HG03354 (cell line): ENCODE results near the gene CD82.

Experiments used
- ATAC-seq: cut with Tn5 transposase; IDR thresholded peaks from one replicate; pipeline ENCODE4 v1.9.1; 2021; ENCODE audit warnings: mild to moderate bottlenecking; ENCODE audit not compliant: unreplicated experiment, poor library complexity, severe bottlenecking

CD82 gene

GRCh38 chr11:44611687-44612434 lies 46.4 kb downstream of the CD82 start:
- peak; percentile 42 for ATAC-seq

GRCh38 chr11:44613153-44613552 lies 47.7 kb downstream of the CD82 start:
- ATAC-seq = no peak

DNA sequence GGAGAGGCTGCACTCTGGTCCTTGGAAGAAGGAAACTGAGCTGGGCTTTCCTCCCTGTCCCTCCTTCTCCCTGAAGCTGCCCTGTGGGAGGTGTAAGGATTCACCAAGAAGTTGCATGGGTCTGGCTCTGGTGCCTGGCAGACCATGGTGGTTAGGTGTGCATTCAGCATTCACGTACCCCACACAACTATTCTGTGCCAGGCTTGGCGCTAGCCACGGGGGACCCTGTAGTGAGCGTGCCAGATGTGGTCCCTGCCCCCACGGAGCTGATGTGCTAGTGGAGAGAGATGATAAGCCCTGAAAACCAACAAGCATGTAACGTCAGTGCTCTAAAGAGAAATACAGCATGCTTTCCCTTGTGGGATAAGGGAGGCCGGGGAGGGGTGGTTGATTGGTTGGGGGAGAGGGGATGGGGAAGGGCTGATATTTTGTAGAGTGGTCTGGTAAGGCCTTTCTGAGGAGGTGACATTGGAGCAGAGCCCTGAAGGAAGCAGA lies 48.9 kb downstream of the CD82 start:
- ATAC-seq = no peak

DNA sequence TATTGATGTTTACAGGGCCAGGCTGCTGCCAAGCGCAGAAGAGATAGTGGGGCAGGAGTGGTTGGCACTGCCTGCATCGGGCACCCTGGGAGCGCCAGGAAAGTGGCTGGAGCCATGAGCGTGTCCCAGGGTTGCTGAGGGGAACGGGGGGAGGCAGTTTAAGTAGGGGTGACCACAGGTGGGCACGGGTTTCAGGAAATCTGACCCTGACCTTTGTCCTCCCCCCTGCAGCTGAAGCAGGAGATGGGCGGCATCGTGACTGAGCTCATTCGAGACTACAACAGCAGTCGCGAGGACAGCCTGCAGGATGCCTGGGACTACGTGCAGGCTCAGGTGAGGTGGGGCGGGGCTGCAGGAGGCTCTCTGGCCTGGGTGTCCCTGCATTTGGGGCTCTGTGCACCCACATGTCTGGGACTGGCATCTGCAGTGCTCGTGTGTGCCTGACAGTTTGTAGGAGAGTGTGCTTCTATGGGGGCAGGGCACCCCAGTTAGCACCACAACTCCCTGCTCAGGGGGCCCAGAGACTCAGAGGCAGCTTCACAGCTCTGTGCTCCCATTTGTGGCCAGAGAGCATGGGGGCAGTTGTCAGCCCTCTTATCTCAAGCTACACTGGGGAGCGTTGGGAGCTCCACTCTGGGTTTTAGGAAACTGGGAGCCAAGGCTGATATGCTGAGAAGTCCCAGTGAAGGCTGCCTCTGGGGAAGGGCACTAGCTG lies 49.7 kb downstream of the CD82 start:
- no peak for ATAC-seq

- ATAC-seq = no peak
Measured at GRCh38 chr11:44615913-44616791, 50.7 kb downstream of the CD82 start.

DNA sequence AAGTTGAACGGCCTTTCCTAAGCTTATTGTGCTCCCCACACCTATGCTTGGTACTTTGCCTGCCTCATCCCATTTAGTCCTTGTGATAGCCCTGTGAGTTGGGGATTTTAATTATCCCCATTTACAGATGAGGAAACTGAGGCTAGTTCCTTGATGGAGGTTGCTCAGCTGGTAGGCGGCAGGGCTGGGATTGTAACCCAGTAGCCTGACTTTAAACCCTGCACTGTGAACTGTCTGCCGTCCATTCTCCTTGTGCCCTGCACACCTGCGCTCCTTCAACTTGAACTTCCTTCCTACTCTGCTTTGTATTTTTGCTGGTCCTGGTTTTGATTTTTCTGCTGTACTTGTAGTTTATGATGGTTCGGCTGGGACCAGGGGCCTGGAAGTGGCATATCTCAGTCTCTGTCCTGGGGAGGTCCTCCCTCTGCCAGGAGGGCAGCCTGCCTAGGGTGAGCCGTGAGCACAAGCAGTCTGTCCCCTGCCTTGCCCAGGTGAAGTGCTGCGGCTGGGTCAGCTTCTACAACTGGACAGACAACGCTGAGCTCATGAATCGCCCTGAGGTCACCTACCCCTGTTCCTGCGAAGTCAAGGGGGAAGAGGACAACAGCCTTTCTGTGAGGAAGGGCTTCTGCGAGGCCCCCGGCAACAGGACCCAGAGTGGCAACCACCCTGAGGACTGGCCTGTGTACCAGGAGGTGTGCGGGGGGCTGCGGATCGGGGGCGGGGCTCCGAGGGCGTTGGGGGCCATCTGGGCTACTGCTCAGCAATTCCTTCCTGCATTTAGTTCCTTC lies 52.4 kb downstream of the CD82 start:
- ATAC-seq = no peak

DNA sequence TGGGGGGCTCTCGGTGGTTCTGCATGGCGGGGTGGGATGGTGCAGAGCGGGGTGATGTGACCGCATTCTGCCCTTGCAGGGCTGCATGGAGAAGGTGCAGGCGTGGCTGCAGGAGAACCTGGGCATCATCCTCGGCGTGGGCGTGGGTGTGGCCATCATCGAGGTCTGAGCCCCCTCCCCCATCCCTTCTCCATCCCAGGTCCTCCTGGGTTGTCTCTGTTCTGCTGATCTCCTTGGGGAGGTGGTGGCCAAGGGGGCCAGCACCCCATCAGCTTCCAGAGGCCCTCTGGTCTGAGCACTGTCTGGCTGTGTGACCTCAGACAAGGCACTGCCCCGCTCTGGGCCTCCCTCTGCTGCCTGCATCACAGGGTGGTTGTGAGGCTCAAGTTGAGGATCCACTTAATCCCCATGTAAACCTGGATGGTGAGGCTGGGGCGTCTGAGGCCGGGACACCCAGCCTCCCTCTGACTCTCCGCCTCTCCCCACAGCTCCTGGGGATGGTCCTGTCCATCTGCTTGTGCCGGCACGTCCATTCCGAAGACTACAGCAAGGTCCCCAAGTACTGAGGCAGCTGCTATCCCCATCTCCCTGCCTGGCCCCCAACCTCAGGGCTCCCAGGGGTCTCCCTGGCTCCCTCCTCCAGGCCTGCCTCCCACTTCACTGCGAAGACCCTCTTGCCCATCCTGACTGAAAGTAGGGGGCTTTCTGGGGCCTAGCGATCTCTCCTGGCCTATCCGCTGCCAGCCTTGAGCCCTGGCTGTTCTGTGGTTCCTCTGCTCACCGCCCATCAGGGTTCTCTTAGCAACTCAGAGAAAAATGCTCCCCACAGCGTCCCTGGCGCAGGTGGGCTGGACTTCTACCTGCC lies 53.3 kb downstream of the CD82 start:
- ATAC-seq = no peak

DNA sequence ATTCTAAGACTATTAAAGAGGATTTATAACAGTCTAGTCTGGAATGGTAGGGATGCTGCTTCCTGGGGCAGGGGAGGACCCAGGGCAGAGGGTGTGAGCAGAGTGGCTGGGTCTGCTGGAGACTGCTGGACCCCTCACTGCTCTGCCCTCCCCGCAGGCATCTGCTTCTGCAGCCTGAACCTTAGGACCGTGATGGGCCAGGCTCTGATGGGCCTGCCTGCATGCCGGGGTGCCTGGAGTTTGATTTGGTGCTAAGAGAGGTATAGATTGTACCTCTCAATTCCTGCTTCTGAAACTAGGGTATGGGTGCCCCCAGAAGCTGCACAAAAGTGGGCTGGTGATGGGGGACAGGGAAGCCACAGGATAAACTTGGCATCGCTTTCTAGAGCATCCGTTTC lies 54.9 kb downstream of the CD82 start:
- ATAC-seq = no peak

DNA sequence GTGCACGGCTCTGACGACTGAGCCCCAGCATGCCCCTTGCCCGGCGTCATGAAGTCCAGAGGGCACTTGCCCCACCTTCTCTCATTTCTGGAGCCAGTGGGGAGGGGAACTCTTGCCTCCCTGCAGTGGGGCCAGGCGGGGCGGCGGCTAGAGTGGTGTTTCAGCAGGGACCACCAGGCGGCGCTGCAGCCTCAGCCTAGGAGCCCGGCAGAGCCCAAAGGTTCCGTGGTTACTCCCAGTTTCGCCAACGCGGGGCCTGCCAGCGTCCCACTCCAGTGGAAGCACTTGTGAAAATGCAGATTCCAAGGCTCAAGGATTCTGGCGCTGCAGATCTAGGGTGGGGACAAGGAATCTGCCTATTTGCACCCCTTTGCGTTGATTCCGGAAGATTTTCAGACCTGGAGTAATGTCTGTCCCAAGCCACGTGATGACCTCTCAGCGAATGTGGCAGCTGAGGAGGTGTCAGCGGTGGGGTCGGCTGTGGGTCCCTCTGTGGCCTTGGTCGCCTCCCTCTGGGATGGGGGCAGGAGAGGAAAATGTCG lies 55.7 kb downstream of the CD82 start:
- ATAC-seq = peak; percentile 42

DNA sequence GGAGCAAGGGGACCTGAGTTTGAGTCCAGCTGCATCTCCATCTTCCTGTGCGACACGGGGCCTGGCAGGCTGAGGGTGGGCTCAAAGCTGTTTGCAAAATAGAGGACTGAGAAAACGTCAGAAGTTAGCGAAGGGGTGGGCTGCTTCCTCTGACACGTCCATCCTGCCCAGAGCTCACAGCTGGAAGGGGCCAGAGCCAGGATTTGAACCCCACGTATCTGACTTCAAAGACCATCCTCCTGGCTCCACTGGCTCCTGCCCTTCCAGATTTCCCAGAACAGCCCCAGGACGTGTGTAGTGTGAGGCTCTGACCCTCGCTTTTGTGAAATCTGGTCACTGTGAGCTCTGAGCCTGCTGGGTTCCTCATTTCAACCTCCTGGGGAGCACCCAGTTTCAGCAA lies 56.3 kb downstream of the CD82 start:
- ATAC-seq = no peak

DNA sequence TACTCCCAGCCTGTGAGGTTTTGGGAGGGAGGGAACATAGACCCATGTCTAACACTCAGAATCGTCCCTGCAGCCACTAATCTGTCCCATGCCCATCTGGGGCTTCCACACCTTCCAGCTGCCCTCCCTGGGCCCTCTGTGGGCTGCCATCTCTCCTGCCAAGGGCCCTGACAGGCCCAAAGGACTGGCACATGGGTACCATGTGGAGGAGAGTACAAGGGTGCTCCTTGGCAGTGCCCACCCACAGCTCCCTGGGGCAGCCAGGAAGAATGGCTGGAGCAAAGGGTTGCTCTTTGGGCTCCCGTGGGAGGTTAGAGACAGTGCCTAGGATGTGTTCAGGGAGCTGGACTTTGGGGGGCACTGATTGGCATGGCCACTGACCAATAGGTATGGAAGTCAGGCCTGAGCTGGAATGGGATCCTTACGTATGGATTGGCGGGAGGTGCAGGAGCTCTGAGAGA lies 56.8 kb downstream of the CD82 start:
- no peak for ATAC-seq

GRCh38 chr11:44622721-44623258 lies 57.3 kb downstream of the CD82 start:
- no peak for ATAC-seq

DNA sequence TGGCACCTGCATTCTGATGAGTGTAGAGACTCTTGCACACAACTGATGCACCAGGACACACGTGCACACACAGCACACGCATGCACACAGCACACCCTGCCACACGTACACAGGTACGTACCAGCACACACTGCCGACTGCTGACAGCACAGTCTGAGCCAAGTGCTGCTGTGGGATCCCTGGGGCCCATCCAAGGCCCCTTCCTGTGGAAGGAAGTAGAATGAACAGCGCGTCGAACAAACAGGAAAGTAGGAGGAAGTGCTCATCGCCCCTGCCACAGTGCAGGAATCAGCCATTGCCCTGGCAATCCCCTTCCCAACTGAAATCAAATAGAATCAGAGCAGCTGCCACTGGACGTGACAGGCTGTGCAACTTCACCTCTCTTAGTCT lies 57.9 kb downstream of the CD82 start:
- ATAC-seq = no peak

GRCh38 chr11:44623731-44624491 lies 58.4 kb downstream of the CD82 start:
- no peak for ATAC-seq

- ATAC-seq = no peak
Measured at GRCh38 chr11:44624761-44625221, 59.3 kb downstream of the CD82 start.

DNA sequence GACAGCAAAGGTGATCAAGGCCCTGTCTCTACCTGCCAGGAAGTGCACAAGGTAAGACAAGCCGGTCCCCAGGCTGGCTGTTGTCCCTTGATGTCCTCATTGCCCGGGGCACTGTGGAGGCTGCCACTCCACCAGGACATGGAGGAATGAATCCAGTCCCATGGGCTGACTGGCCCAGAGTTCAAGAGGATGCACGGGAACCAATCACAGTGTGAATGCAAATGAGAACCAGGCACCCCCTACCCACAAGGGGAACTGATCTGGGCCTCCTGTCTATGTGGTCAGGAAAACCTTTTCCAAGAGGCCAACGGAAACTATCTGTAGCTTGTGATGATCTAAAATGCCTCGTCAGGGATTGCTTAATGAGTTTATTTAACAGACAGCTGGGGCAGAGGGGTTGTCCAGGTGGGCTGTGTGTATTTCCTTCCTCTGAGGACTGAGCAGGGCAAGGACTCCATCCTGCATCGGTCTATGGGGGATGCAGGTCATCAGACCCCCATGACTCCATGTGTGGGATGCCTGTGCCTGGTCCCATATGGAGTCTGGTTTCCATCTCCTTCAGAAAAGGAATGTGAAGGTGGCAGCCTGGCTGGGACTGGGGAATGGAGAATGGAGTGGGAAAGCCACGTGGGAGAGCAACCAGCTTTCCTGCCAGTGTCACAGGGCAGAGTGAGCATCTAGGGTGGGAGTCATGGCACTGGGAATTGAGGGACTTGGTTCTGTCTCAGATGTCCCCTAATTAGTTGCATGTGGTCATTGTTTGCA lies 60.5 kb downstream of the CD82 start:
- no peak for ATAC-seq

- ATAC-seq = no peak
Measured at GRCh38 chr11:44626645-44627044, 61.2 kb downstream of the CD82 start.
